ENCODE results near the gene UBE2K.
A peak's percentile ranks its signal among the peaks of the same experiment; 100 is the strongest.
"Not testable (repeated sequence)": the region's sequence is repeated elsewhere in the genome, so short reads cannot be mapped to it uniquely, and the experiment has no call there.

The UBE2K gene

DNA sequence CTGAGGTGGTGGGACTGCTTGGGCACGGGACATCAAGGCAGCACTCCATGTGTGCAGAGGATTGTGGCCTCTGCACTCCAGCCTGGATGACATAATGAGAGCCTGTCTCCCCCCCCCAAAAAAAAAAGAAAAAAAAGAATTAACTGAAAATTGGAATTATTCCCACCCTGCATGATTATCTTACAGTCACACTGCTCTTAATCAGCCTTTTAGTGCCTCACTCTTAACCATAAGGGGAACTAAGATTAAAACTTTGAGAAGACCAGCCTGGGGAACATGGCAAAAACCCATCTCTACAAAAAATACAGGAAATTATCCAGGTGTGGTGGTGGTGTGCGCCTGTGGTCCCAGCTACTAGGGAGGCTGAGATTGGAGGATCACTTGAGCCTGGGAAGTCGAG lies 94.6 kb downstream of the UBE2K start:
- 83% methylated on average over 1 of the region's 3 CpGs; no CpG with 5 or more reads in 1 of the 2 experiments for whole genome bisulfite sequencing, 2 experiments (ENCODE audit: insufficient coverage in 2 of 2)
- Histone ChIP-seq H3K9me3 (ENCODE audit: control insufficient read depth, low read length) (no peaks in the 10 kb centered on the region), H3K27ac (ENCODE audit: low read depth, low read length, severe bottlenecking) (no peak overlapping the region), H3K36me3 (ENCODE audit: control insufficient read depth, insufficient read depth, low read length) (no peaks in the 10 kb centered on the region), H3K4me3 (ENCODE audit: extremely low read depth, insufficient read depth, low read length, poor library complexity, severe bottlenecking) (no peak overlapping the region), H3K4me1 (ENCODE audit: control insufficient read depth, insufficient read depth, low read length, poor library complexity, severe bottlenecking) (no peaks in the 10 kb centered on the region)

GRCh38 chr4:39792976-39793375 lies 95.0 kb downstream of the UBE2K start:
- not testable (repeated sequence) for H3K9me3 ChIP-seq (ENCODE audit: control insufficient read depth, low read length); H3K4me1 ChIP-seq (ENCODE audit: control insufficient read depth, insufficient read depth, low read length, poor library complexity, severe bottlenecking); H3K27ac ChIP-seq (ENCODE audit: low read depth, low read length, severe bottlenecking); H3K4me3 ChIP-seq (ENCODE audit: extremely low read depth, insufficient read depth, low read length, poor library complexity, severe bottlenecking); H3K36me3 ChIP-seq (ENCODE audit: control insufficient read depth, insufficient read depth, low read length)
- WGBS, 2 experiments (ENCODE audit: insufficient coverage in 2 of 2): 92 to 98% methylated on average over 11 of the region's 13 CpGs

- WGBS, 2 experiments (ENCODE audit: insufficient coverage in 2 of 2): 42 to 58% methylated on average over 2 to 3 of the region's 4 CpGs
- H3K4me1 ChIP-seq (ENCODE audit: control insufficient read depth, insufficient read depth, low read length, poor library complexity, severe bottlenecking): no peaks in the 10 kb centered on the region
- H3K36me3 ChIP-seq (ENCODE audit: control insufficient read depth, insufficient read depth, low read length): no peaks in the 10 kb centered on the region
- H3K4me3 ChIP-seq (ENCODE audit: extremely low read depth, insufficient read depth, low read length, poor library complexity, severe bottlenecking): no peak overlapping the region
- no peak overlapping the region for H3K27ac ChIP-seq (ENCODE audit: low read depth, low read length, severe bottlenecking)
- no peaks in the 10 kb centered on the region for H3K9me3 ChIP-seq (ENCODE audit: control insufficient read depth, low read length)
Measured at GRCh38 chr4:39802005-39802404, 104.1 kb downstream of the UBE2K start.

GRCh38 chr4:39808231-39808749 lies 110.4 kb downstream of the UBE2K start:
- 86 to 88% methylated on average over 3 of the region's 8 CpGs for WGBS, 2 experiments (ENCODE audit: insufficient coverage in 2 of 2)
- Histone ChIP-seq H3K27ac (ENCODE audit: low read depth, low read length, severe bottlenecking) (no peak overlapping the region), H3K4me3 (ENCODE audit: extremely low read depth, insufficient read depth, low read length, poor library complexity, severe bottlenecking) (no peak overlapping the region), H3K9me3 (ENCODE audit: control insufficient read depth, low read length) (no peaks in the 10 kb centered on the region), H3K4me1 (ENCODE audit: control insufficient read depth, insufficient read depth, low read length, poor library complexity, severe bottlenecking) (no peaks in the 10 kb centered on the region), H3K36me3 (ENCODE audit: control insufficient read depth, insufficient read depth, low read length) (no peaks in the 10 kb centered on the region)

DNA sequence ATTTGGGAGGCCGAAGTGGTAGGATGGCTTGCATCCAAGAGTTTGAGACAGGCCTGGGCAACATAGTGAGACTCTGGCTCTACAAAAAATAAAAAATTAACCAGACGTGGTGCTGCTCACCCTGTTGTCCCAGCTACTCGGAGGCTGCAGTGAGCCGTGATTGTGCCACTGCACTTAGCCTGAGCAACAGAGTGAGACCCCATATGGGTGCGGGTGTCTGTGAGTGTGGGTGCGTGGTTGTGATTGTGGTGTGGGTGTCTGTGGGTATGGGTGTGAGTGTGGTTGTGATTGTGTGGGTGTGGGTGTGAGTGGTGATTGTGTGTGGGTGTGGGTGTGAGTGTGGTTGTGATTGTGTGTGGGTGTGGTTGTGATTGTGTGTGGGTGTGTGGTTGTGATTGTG lies 114.6 kb downstream of the UBE2K start:
- H3K4me3 ChIP-seq (ENCODE audit: extremely low read depth, insufficient read depth, low read length, poor library complexity, severe bottlenecking): no peak overlapping the region
- no peaks in the 10 kb centered on the region for H3K9me3 ChIP-seq (ENCODE audit: control insufficient read depth, low read length)
- no peak overlapping the region for H3K27ac ChIP-seq (ENCODE audit: low read depth, low read length, severe bottlenecking)
- no peaks in the 10 kb centered on the region for H3K4me1 ChIP-seq (ENCODE audit: control insufficient read depth, insufficient read depth, low read length, poor library complexity, severe bottlenecking)
- WGBS, 2 experiments (ENCODE audit: insufficient coverage in 2 of 2): 93 to 100% methylated on average over 3 to 6 of the region's 6 CpGs
- H3K36me3 ChIP-seq (ENCODE audit: control insufficient read depth, insufficient read depth, low read length): no peaks in the 10 kb centered on the region

GRCh38 chr4:39813033-39813432 lies 115.1 kb downstream of the UBE2K start:
- no CpG with 5 or more reads among the region's 1 CpG for WGBS, 2 experiments (ENCODE audit: insufficient coverage in 2 of 2)
- H3K4me3 ChIP-seq (ENCODE audit: extremely low read depth, insufficient read depth, low read length, poor library complexity, severe bottlenecking); H3K9me3 ChIP-seq (ENCODE audit: control insufficient read depth, low read length); H3K36me3 ChIP-seq (ENCODE audit: control insufficient read depth, insufficient read depth, low read length); H3K27ac ChIP-seq (ENCODE audit: low read depth, low read length, severe bottlenecking); H3K4me1 ChIP-seq (ENCODE audit: control insufficient read depth, insufficient read depth, low read length, poor library complexity, severe bottlenecking): not testable (repeated sequence)

DNA sequence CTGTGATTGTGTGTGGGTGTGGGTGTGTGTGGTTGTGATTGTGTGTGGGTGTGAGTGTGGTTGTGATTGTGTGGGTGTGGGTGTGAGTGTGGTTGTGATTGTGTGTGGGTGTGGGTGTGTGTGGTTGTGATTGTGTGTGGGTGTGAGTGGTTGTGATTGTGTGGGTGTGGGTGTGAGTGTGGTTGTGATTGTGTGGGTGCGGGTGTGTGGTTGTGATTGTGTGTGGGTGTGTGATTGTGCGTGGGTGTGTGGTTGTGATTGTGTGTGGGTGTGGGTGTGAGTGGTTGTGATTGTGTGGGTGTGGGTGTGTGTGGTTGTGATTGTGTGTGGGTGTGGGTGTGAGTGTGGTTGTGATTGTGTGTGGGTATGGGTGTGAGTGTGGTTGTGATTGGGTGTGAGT lies 115.8 kb downstream of the UBE2K start:
- not testable (repeated sequence) for H3K27ac ChIP-seq (ENCODE audit: low read depth, low read length, severe bottlenecking); H3K4me1 ChIP-seq (ENCODE audit: control insufficient read depth, insufficient read depth, low read length, poor library complexity, severe bottlenecking); H3K4me3 ChIP-seq (ENCODE audit: extremely low read depth, insufficient read depth, low read length, poor library complexity, severe bottlenecking); H3K36me3 ChIP-seq (ENCODE audit: control insufficient read depth, insufficient read depth, low read length); H3K9me3 ChIP-seq (ENCODE audit: control insufficient read depth, low read length)
- 60% methylated on average over 1 of the region's 2 CpGs; no CpG with 5 or more reads in 1 of the 2 experiments for WGBS, 2 experiments (ENCODE audit: insufficient coverage in 2 of 2)

- WGBS, 2 experiments (ENCODE audit: insufficient coverage in 2 of 2): 91 to 96% methylated on average over 4 to 7 of the region's 7 CpGs
- Histone ChIP-seq H3K9me3 (ENCODE audit: control insufficient read depth, low read length) (no peaks in the 10 kb centered on the region), H3K36me3 (ENCODE audit: control insufficient read depth, insufficient read depth, low read length) (no peaks in the 10 kb centered on the region), H3K4me3 (ENCODE audit: extremely low read depth, insufficient read depth, low read length, poor library complexity, severe bottlenecking) (no peak overlapping the region), H3K4me1 (ENCODE audit: control insufficient read depth, insufficient read depth, low read length, poor library complexity, severe bottlenecking) (no peaks in the 10 kb centered on the region), H3K27ac (ENCODE audit: low read depth, low read length, severe bottlenecking) (no peak overlapping the region)
Measured at GRCh38 chr4:39814403-39815185, 116.7 kb downstream of the UBE2K start.

GRCh38 chr4:39818646-39819045 lies 120.7 kb downstream of the UBE2K start:
- Histone ChIP-seq H3K9me3 (ENCODE audit: control insufficient read depth, low read length) (no peaks in the 10 kb centered on the region), H3K4me3 (ENCODE audit: extremely low read depth, insufficient read depth, low read length, poor library complexity, severe bottlenecking) (no peak overlapping the region), H3K36me3 (ENCODE audit: control insufficient read depth, insufficient read depth, low read length) (peaks cover 15% of the 10 kb centered on the region), H3K27ac (ENCODE audit: low read depth, low read length, severe bottlenecking) (no peak overlapping the region), H3K4me1 (ENCODE audit: control insufficient read depth, insufficient read depth, low read length, poor library complexity, severe bottlenecking) (no peaks in the 10 kb centered on the region)
- 93 to 98% methylated on average over 4 of the region's 5 CpGs for WGBS, 2 experiments (ENCODE audit: insufficient coverage in 2 of 2)

DNA sequence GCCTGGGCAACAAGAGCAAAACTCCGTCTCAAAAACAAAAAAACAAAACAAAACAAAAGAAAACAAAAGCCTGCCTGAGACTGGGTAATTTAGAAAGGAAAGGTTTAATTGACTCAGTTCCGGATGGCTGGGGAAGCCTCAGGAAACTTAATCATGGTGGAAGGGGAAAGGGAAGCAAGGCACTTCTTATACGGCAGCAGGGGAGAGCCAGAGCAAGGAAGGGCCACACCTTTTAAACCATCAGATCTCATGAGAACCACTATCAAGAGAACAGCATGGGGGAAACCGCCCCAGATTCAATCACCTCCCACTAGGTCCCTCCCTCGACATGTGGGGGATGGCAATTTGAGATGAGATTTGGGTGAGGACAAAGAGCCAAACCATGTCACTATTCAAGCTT lies 122.2 kb downstream of the UBE2K start:
- no peak overlapping the region for H3K4me3 ChIP-seq (ENCODE audit: extremely low read depth, insufficient read depth, low read length, poor library complexity, severe bottlenecking)
- peaks cover 18% of the 10 kb centered on the region for H3K36me3 ChIP-seq (ENCODE audit: control insufficient read depth, insufficient read depth, low read length)
- H3K27ac ChIP-seq (ENCODE audit: low read depth, low read length, severe bottlenecking): peak overlapping the region; percentile 10
- peaks cover 3% of the 10 kb centered on the region for H3K4me1 ChIP-seq (ENCODE audit: control insufficient read depth, insufficient read depth, low read length, poor library complexity, severe bottlenecking)
- WGBS, 2 experiments (ENCODE audit: insufficient coverage in 2 of 2): 86 to 100% methylated on average over 1 of the region's 5 CpGs
- no peaks in the 10 kb centered on the region for H3K9me3 ChIP-seq (ENCODE audit: control insufficient read depth, low read length)

- no peaks in the 10 kb centered on the region for H3K9me3 ChIP-seq (ENCODE audit: control insufficient read depth, low read length)
- no peak overlapping the region for H3K4me3 ChIP-seq (ENCODE audit: extremely low read depth, insufficient read depth, low read length, poor library complexity, severe bottlenecking)
- WGBS, 2 experiments (ENCODE audit: insufficient coverage in 2 of 2): 93 to 94% methylated on average over 7 to 8 of the region's 9 CpGs
- H3K36me3 ChIP-seq (ENCODE audit: control insufficient read depth, insufficient read depth, low read length): peaks cover 28% of the 10 kb centered on the region
- no peak overlapping the region for H3K27ac ChIP-seq (ENCODE audit: low read depth, low read length, severe bottlenecking)
- peaks cover 13% of the 10 kb centered on the region for H3K4me1 ChIP-seq (ENCODE audit: control insufficient read depth, insufficient read depth, low read length, poor library complexity, severe bottlenecking)
Measured at GRCh38 chr4:39821951-39822350, 124.0 kb downstream of the UBE2K start.
